PC-3 (cell line): ENCODE measurements around the gene MANBA. TPM values are rescaled to one million over a fixed set of nuclear protein-coding genes. Genes with fewer than 3 reads are reported as not detected.

Experiments used
- ATAC-seq: fragments of 200-7000 bp; cut with Tn5 transposase; 2 replicates; pipeline ENCODE4 v1.9.1; 2020; ENCODE audit warnings: mild to moderate bottlenecking, moderate library complexity
- BruUV-seq: library from RNA; stranded (reverse); fragments of 400-500 nt; replicated peaks from 2 replicates; lab custom pipeline; 2021; lab: Mats Ljungman, UMichigan
- CTCF ChIA-PET: fragments of 300-600 bp; sonication (Branson Sonifier 250); formaldehyde crosslinking; loops from one replicate; lab custom pipeline; 2022; ENCODE audit warnings: antibody characterized with exemption; lab: Charles Lee
- POLR2A ChIA-PET: fragments of 300-600 bp; sonication (Branson Sonifier 250); formaldehyde crosslinking; loops from one replicate; lab custom pipeline; 2022; ENCODE audit warnings: antibody characterized with exemption; ENCODE audit not compliant: unreplicated experiment; lab: Charles Lee
- DNase-seq: peaks from one replicate; pipeline ENCODE4 v3.0.0-alpha.2; 2015
- H2AFZ ChIP-seq: fragments of 300-600 bp; sonication (generic); 2 replicates; pipeline ENCODE4 v1.6.0; 2016; ENCODE audit warnings: antibody characterized with exemption, low read length
- H3F3A ChIP-seq: fragments of 300-600 bp; sonication (generic); one replicate; pipeline ENCODE4 v1.6.0; 2017; ENCODE audit warnings: antibody characterized with exemption, low read length, control low read depth, mild to moderate bottlenecking; ENCODE audit not compliant: unreplicated experiment
- H3K27ac ChIP-seq: fragments of 300-600 bp; sonication (generic); 2 replicates; pipeline ENCODE4 v1.5.1; 2016; ENCODE audit warnings: mild to moderate bottlenecking, low read length
- H3K27me3 ChIP-seq: fragments of 300-600 bp; sonication (generic); 2 replicates; pipeline ENCODE4 v1.6.1; 2016; ENCODE audit warnings: low read length, mixed read lengths
- H3K36me3 ChIP-seq: fragments of 300-600 bp; sonication (generic); 2 replicates; pipeline ENCODE4 v1.6.1; 2016; ENCODE audit warnings: low read depth, mixed run types, low read length, mixed read lengths
- H3K4me1 ChIP-seq: fragments of 300-600 bp; sonication (generic); 2 replicates; pipeline ENCODE4 v1.5.1; 2016; ENCODE audit warnings: low read length; ENCODE audit not compliant: insufficient read depth
- H3K4me2 ChIP-seq: fragments of 300-600 bp; sonication (generic); 2 replicates; pipeline ENCODE4 v1.6.0; 2016; ENCODE audit warnings: low read length
- H3K4me3 ChIP-seq: fragments of 300-600 bp; sonication (generic); 2 replicates; pipeline ENCODE4 v1.5.1; 2016; ENCODE audit warnings: mild to moderate bottlenecking, low read length, mixed read lengths
- H3K79me2 ChIP-seq: fragments of 300-600 bp; sonication (generic); 2 replicates; pipeline ENCODE4 v1.6.1; 2017; ENCODE audit warnings: low read length, mixed read lengths
- H3K9ac ChIP-seq: fragments of 300-600 bp; sonication (generic); 2 replicates; pipeline ENCODE4 v1.6.0; 2016; ENCODE audit warnings: mild to moderate bottlenecking, low read length
- H3K9me2 ChIP-seq: fragments of 300-600 bp; sonication (generic); replicated peaks from 2 replicates; pipeline ENCODE4 v1.6.1; 2016; ENCODE audit warnings: mixed run types, low read length, mixed read lengths
- H3K9me3 ChIP-seq: fragments of 300-600 bp; sonication (generic); 2 replicates; pipeline ENCODE4 v1.6.1; 2016; ENCODE audit warnings: low read length, mixed read lengths
- H4K20me1 ChIP-seq: fragments of 300-600 bp; sonication (generic); 2 replicates; pipeline ENCODE4 v1.6.1; 2016; ENCODE audit warnings: low read length, mixed read lengths
- CTCF ChIP-seq: fragments of 300-600 bp; sonication (generic); conservative IDR thresholded peaks from 2 replicates; pipeline ENCODE4 v1.5.1; 2017; ENCODE audit warnings: antibody characterized with exemption, low read depth, mild to moderate bottlenecking, low read length
- EZH2 ChIP-seq: fragments of 300-600 bp; sonication (generic); IDR thresholded peaks from one replicate; pipeline ENCODE4 v1.6.1; 2017; ENCODE audit warnings: antibody characterized with exemption, mild to moderate bottlenecking, low read length; ENCODE audit not compliant: unreplicated experiment
- EZH2phosphoT487 ChIP-seq: fragments of 300-600 bp; sonication (generic); IDR thresholded peaks from 2 replicates; pipeline ENCODE4 v1.6.1; 2018; ENCODE audit warnings: mild to moderate bottlenecking, antibody characterized with exemption, low read length, borderline replicate concordance
- intact Hi-C: fragments of 100-400 bp; cut with micrococcal nuclease; formaldehyde crosslinking; loops from 2 replicates; pipeline ENCODE4 v1.9.0; 2023
- total RNA-seq: library from RNA; depleted of rRNA; stranded (reverse); fragments of >200 nt; gene quantifications from 2 replicates; pipeline ENCODE4 v1.2.3, GENCODE V29; 2014

The MANBA gene
- total RNA-seq, 1 experiment from 2014 or later = 20.9 TPM

GRCh38 chr4:102808009-102808408 is 47.2 kb upstream of the MANBA start:
- peaks cover 55% of the 10 kb centered on the region; the same call in 1 of the 2 replicates for H3K36me3 ChIP-seq
- BruUV-seq = no TSS peak

GRCh38 chr4:102807345-102807744 is 46.6 kb upstream of the MANBA start:
- no peaks in the 10 kb centered on the region for H3K4me1 ChIP-seq
- CTCF ChIA-PET = no interaction called here
- peaks cover 98% of the 10 kb centered on the region for H3K79me2 ChIP-seq
- TF ChIP-seq EZH2phosphoT487 = no peak
- no peak for TF ChIP-seq EZH2
- no peak for TF ChIP-seq CTCF
- H3K27ac ChIP-seq = no peak overlapping the region
- no peaks in the 10 kb centered on the region for H3K9me3 ChIP-seq
- BruUV-seq = no TSS peak
- no peak for ATAC-seq
- peaks cover 56% of the 10 kb centered on the region; the same call in 1 of the 2 replicates for H3K36me3 ChIP-seq
- POLR2A ChIA-PET = no interaction called here
- H2AFZ ChIP-seq = no peak overlapping the region
- H3F3A ChIP-seq = no peaks in the 10 kb centered on the region
- peaks cover 44% of the 10 kb centered on the region for H4K20me1 ChIP-seq
- H3K27me3 ChIP-seq = no peaks in the 10 kb centered on the region
- no peaks in the 10 kb centered on the region for H3K9me2 ChIP-seq
- DNase-seq = no peak
- no peak overlapping the region for H3K9ac ChIP-seq
- H3K4me2 ChIP-seq = no peak overlapping the region
- no peak overlapping the region for H3K4me3 ChIP-seq
- intact Hi-C loops = no loop called here

More at GRCh38 chr4:102808009-102808408, 47.2 kb upstream of the MANBA start:
- Histone ChIP-seq H3K4me1 (no peaks in the 10 kb centered on the region), H3K9me2 (no peaks in the 10 kb centered on the region), H3K27me3 (no peaks in the 10 kb centered on the region), H3K4me2 (no peak overlapping the region), H2AFZ (no peak overlapping the region), H3K9me3 (no peaks in the 10 kb centered on the region), H4K20me1 (peaks cover 46% of the 10 kb centered on the region), H3K9ac (no peak overlapping the region), H3K27ac (no peak overlapping the region), H3K79me2 (peaks cover 100% of the 10 kb centered on the region), H3K4me3 (no peak overlapping the region), H3F3A (no peaks in the 10 kb centered on the region)
- no peak for TF ChIP-seq EZH2phosphoT487
- no peak for TF ChIP-seq CTCF
- no peak for TF ChIP-seq EZH2
- ATAC-seq = no peak
- POLR2A ChIA-PET = no interaction called here
- DNase-seq = no peak
- CTCF ChIA-PET = no interaction called here
- intact Hi-C loops = no loop called here

DNA sequence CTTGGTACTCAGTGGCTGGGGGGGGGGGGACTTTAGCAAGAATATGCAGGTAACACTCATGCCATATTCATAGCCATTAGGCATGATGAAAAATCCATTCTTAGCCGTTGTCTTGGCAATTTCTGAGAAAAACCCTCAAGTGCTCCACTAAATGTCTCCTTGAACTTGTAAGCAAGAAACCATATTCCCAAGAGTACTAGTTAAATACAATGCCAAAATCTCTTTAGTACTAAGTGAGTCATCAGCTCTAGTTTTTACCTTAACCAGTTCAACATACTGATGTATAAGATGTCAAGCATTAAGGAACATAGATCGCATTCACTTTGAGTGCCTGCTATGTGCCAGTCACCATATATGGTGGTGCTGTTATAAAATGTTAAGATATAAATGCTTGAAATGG is 39.0 kb upstream of the MANBA start:
- intact Hi-C loops = no loop called here
- Histone ChIP-seq H3K9me3 (no peaks in the 10 kb centered on the region), H3K4me1 (no peaks in the 10 kb centered on the region), H3K9me2 (no peaks in the 10 kb centered on the region), H4K20me1 (peaks cover 20% of the 10 kb centered on the region; the same call in 1 of the 2 replicates), H3K27ac (no peak overlapping the region), H3K4me2 (no peak overlapping the region), H3F3A (no peaks in the 10 kb centered on the region), H3K36me3 (peaks cover 65% of the 10 kb centered on the region), H3K9ac (no peak overlapping the region), H3K79me2 (peaks cover 45% of the 10 kb centered on the region), H2AFZ (no peak overlapping the region), H3K4me3 (no peak overlapping the region), H3K27me3 (no peaks in the 10 kb centered on the region)
- no TSS peak for BruUV-seq
- ATAC-seq (0 out of 2 replicates have a peak, but pooled peaks have one; percentile 18), DNase-seq (peak; percentile 24)
- no peak for TF ChIP-seq EZH2phosphoT487
- TF ChIP-seq EZH2 = no peak
- no peak for TF ChIP-seq CTCF
- ChIA-PET CTCF (no interaction called here), POLR2A (no interaction called here)
